Upper lobe of left lung (tissue), 6 donors: ENCODE results near the gene TRAF3. TPM values are rescaled to one million over a fixed set of nuclear protein-coding genes. Genes with fewer than 3 reads are reported as not detected.

ENCODE experiments used
- ATAC-seq, 2 donors: fragments of 200-7000 bp; cut with Tn5 transposase; one replicate each; pipeline ENCODE4 v1.9.1; 2022; ENCODE audit warnings: mild to moderate bottlenecking in 2 of 2, moderate library complexity in 2 of 2; ENCODE audit not compliant: low FRiP score in 2 of 2
- DNase-seq, 2 donors: peaks; one replicate each; pipeline ENCODE4 v3.0.0-alpha.2; 2019 to 2020
- H3K27ac ChIP-seq, 4 donors: fragments of 200-600 bp; sonication (generic); one replicate each; pipeline ENCODE4 v1.5.1; 2016 to 2019
- H3K27me3 ChIP-seq, 4 donors: fragments of 200-600 bp; sonication (generic); one replicate each; pipeline ENCODE4 v1.5.1; 2017 to 2019
- H3K36me3 ChIP-seq, 4 donors: fragments of 200-600 bp; sonication (generic); one replicate each; pipeline ENCODE4 v1.5.1; 2016 to 2019
- H3K4me1 ChIP-seq, 4 donors: fragments of 200-600 bp; sonication (generic); one replicate each; pipeline ENCODE4 v1.5.1; 2018 to 2019
- H3K4me3 ChIP-seq, 4 donors: fragments of 200-600 bp; sonication (generic); one replicate each; pipeline ENCODE4 v1.5.1; 2017 to 2019; ENCODE audit warnings: mild to moderate bottlenecking in 2 of 4, moderate library complexity in 1 of 4
- H3K9me3 ChIP-seq, 4 donors: fragments of 200-600 bp; sonication (generic); one replicate each; pipeline ENCODE4 v1.5.1; 2018 to 2019
- CTCF ChIP-seq, 6 experiments: fragments of 450-650 bp in 4 of 6; fragments of 200-600 bp in 2 of 6; sonication (generic) in 2 of 6; IDR thresholded peaks; one replicate each; pipeline ENCODE4 v1.5.1; 2016 to 2019; ENCODE audit warnings: antibody characterized with exemption in 6 of 6
- EP300 ChIP-seq, 4 donors: sonication (generic); formaldehyde crosslinking; IDR thresholded peaks; one replicate each; pipeline ENCODE4 v1.5.1; 2017; ENCODE audit warnings: antibody characterized with exemption in 4 of 4, control low read depth in 2 of 4
- POLR2A ChIP-seq, 4 donors: fragments of 450-650 bp; IDR thresholded peaks; one replicate each; pipeline ENCODE4 v1.5.1; 2016 to 2017; ENCODE audit warnings: antibody characterized with exemption in 4 of 4, mild to moderate bottlenecking in 2 of 4
- POLR2AphosphoS5 ChIP-seq, 2 donors: sonication (generic); formaldehyde crosslinking; IDR thresholded peaks; one replicate each; pipeline ENCODE4 v1.5.1; 2017; ENCODE audit warnings: antibody characterized with exemption in 2 of 2
- WGBS, 2 donors: methylation state at CpG; one replicate each; pipeline ENCODE4 v1.1.5; 2017 to 2018; 5-methylcytosine and 5-hydroxymethylcytosine counted together
- total RNA-seq, 6 donors: library from RNA; depleted of rRNA in 4 of 6; stranded (reverse); fragments of >200 nt in 4 of 6; gene quantifications; one replicate each; pipeline versions ENCODE4 v1.1.0 to v1.2.1, GENCODE V29; 2016 to 2021
- donor health status: DM: no; HTN: no; CAD: no; lungs with moderate emphysema.
- donor health status: DM: no; HTN: yes; CAD: no; lungs with severe emphysema.

TRAF3 gene
- total RNA-seq, 6 donors from 2014 or later = 14.7 to 45.4 (median 22.1) TPM

DNA sequence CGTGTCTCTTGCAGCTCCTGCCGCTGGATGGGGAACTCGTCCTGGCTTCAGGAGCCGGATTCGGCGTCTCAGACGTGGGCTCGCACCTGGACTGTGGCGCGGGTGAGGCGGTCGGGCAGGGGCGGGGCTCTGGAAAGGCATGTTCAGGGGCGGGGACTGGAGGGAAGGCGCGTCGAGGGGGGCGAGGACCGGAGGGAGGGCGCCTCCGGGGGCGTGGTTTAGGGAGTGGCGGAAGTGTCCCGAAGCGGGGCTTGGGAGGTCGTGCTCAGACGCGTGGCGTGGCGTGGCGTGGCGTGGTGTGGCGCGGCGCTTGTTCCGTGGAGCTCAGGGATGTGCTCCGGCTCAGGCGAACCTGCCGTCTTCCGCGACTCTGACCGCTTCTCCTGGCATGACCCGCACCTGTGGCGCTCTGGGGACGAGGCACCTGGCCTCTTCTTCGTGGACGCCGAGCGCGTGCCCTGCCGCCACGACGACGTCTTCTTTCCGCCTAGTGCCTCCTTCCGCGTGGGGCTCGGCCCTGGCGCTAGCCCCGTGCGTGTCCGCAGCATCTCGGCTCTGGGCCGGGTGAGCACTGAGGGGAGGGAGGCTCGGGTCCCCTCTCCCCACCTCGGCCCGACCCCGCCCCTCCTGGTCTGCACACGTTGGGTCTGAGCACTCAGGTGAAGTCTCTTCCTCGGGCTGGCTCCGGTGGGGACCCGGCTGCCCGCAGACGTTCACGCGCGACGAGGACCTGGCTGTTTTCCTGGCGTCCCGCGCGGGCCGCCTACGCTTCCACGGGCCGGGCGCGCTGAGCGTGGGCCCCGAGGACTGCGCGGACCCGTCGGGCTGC is 151.4 kb downstream of the TRAF3 start:
- 2% methylated on average over 69 of the region's 94 CpGs; no CpG with 5 or more reads in 1 of the 2 donors for WGBS, 2 donors
- H3K36me3 ChIP-seq = peaks cover 0 to 17% (median 11%) of the 10 kb centered on the region in 4 donors
- no peaks in the 10 kb centered on the region for H3K9me3 ChIP-seq
- H3K27me3 ChIP-seq = peaks cover 2 to 41% (median 35%) of the 10 kb centered on the region in 4 donors
- peaks cover 30 to 47% (median 33%) of the 10 kb centered on the region in 4 donors for H3K4me1 ChIP-seq
- H3K27ac ChIP-seq = peak overlapping the region; percentile 78 to 86 (median 82)
- TF ChIP-seq POLR2AphosphoS5 (IDR thresholded peaks at IDR 0.05) (peak; percentile 30 to 61), CTCF (IDR thresholded peaks at IDR 0.05) (peak in 1 of 6 experiments; percentile 5), EP300 (IDR thresholded peaks at IDR 0.05) (no peak), POLR2A (IDR thresholded peaks at IDR 0.05) (peak in 1 of 4 donors; percentile 81)
- H3K4me3 ChIP-seq = peak overlapping the region; percentile 34 to 56 (median 50)
- DNase-seq = peak; percentile 88 to 94
- ATAC-seq = peak; percentile 72 to 86

DNA sequence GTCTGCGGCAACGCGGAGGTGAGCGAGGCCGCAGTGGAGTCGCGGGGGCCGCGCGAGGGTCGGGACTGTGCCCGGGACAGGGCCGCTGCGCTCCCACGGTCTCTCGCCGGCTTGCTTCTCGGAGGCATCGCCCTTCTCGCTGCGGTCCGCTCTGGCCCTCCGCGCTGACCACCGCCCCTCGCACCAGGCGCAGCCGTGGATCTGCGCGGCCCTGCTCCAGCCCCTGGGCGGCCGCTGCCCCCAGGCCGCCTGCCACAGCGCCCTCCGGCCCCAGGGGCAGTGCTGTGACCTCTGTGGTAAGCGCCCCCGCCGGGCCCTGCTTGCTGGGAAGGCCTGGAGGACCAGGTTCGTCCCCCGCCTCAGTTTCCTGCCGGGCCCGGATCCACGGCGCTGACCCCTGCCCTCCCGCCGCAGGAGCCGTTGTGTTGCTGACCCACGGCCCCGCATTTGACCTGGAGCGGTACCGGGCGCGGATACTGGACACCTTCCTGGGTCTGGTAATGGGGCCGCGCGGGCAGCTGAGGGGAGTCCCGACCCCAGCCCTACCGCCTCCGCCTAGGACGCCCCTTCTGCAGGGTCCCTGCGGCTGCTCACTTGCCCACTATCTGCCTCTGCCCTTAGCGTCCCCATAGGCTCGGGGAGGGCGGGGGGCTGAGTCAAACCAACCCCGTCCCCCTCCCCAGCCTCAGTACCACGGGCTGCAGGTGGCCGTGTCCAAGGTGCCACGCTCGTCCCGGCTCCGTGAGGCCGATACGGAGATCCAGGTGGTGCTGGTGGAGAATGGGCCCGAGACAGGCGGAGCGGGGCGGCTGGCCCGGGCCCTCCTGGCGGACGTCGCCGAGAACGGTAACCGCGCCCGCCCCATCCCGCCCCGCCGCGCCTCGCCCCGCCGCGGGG is 152.2 kb downstream of the TRAF3 start:
- H3K27ac ChIP-seq = peak overlapping the region in 1 of 4 donors; percentile 85
- H3K27me3 ChIP-seq = peaks cover 2 to 33% (median 26%) of the 10 kb centered on the region in 4 donors
- peaks cover 0 to 25% (median 16%) of the 10 kb centered on the region in 4 donors for H3K36me3 ChIP-seq
- H3K4me1 ChIP-seq = peaks cover 28 to 44% (median 29%) of the 10 kb centered on the region in 4 donors
- ATAC-seq = peak in 1 of 2 donors; percentile 3
- 9 to 11% methylated on average over 6 to 53 of the region's 94 CpGs for WGBS, 2 donors
- H3K4me3 ChIP-seq = peak overlapping the region; percentile 34 to 56 (median 50)
- peak in 1 of 2 donors; percentile 88 for DNase-seq
- no peak for TF ChIP-seq POLR2A (IDR thresholded peaks at IDR 0.05)
- TF ChIP-seq CTCF (IDR thresholded peaks at IDR 0.05) = peak in 2 of 6 experiments; percentile 6 to 11
- no peak for TF ChIP-seq EP300 (IDR thresholded peaks at IDR 0.05)
- TF ChIP-seq POLR2AphosphoS5 (IDR thresholded peaks at IDR 0.05) = no peak
- H3K9me3 ChIP-seq = no peaks in the 10 kb centered on the region

GRCh38 chr14:102930138-102930752 is 153.0 kb downstream of the TRAF3 start:
- Histone ChIP-seq H3K4me3 (peak overlapping the region in 3 of 4 donors; percentile 44 to 56 (median 55)), H3K36me3 (peaks cover 0 to 26% (median 16%) of the 10 kb centered on the region in 4 donors), H3K4me1 (peaks cover 28 to 44% (median 29%) of the 10 kb centered on the region in 4 donors), H3K27ac (no peak overlapping the region), H3K9me3 (no peaks in the 10 kb centered on the region), H3K27me3 (peaks cover 2 to 30% (median 26%) of the 10 kb centered on the region in 4 donors)
- DNase-seq (peak in 1 of 2 donors; percentile 88), ATAC-seq (no peak)
- 27% methylated on average over 23 of the region's 74 CpGs; no CpG with 5 or more reads in 1 of the 2 donors for WGBS, 2 donors
- no peak for TF ChIP-seq CTCF (IDR thresholded peaks at IDR 0.05)
- no peak for TF ChIP-seq POLR2A (IDR thresholded peaks at IDR 0.05)

GRCh38 chr14:102930753-102931579 is 153.7 kb downstream of the TRAF3 start:
- Histone ChIP-seq H3K36me3 (peaks cover 0 to 26% (median 16%) of the 10 kb centered on the region in 4 donors), H3K9me3 (no peaks in the 10 kb centered on the region), H3K4me3 (peak overlapping the region in 2 of 4 donors; percentile 55 to 56), H3K27ac (no peak overlapping the region), H3K4me1 (peaks cover 28 to 44% (median 29%) of the 10 kb centered on the region in 4 donors), H3K27me3 (peaks cover 2 to 30% (median 26%) of the 10 kb centered on the region in 4 donors)
- TF ChIP-seq POLR2A (IDR thresholded peaks at IDR 0.05) = no peak
- TF ChIP-seq POLR2AphosphoS5 (IDR thresholded peaks at IDR 0.05) = no peak
- TF ChIP-seq CTCF (IDR thresholded peaks at IDR 0.05) = no peak
- no peak for TF ChIP-seq EP300 (IDR thresholded peaks at IDR 0.05)
- WGBS, 2 donors = 76 to 81% methylated on average over 23 to 34 of the region's 34 CpGs
- no peak for ATAC-seq
- DNase-seq = peak in 1 of 2 donors; percentile 84
